ENCODE results near the gene MRPL48.

- TF ChIP-seq EZH2phosphoT487 (IDR thresholded peaks at IDR 0.05; ENCODE audit: low read depth) = no peak
- TF ChIP-seq, protein P1, sequence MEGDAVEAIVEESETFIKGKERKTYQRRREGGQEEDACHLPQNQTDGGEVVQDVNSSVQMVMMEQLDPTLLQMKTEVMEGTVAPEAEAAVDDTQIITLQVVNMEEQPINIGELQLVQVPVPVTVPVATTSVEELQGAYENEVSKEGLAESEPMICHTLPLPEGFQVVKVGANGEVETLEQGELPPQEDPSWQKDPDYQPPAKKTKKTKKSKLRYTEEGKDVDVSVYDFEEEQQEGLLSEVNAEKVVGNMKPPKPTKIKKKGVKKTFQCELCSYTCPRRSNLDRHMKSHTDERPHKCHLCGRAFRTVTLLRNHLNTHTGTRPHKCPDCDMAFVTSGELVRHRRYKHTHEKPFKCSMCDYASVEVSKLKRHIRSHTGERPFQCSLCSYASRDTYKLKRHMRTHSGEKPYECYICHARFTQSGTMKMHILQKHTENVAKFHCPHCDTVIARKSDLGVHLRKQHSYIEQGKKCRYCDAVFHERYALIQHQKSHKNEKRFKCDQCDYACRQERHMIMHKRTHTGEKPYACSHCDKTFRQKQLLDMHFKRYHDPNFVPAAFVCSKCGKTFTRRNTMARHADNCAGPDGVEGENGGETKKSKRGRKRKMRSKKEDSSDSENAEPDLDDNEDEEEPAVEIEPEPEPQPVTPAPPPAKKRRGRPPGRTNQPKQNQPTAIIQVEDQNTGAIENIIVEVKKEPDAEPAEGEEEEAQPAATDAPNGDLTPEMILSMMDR (IDR thresholded peaks at IDR 0.05; ENCODE audit: low read depth, low read length) = no peak
Measured at GRCh38 chr11:73781303-73781702, 6.4 kb upstream of the MRPL48 start.

Data from OCI-LY3 (cell line).